ENCODE results near the gene LPCAT1. TPM values are rescaled to one million over a fixed set of nuclear protein-coding genes. Genes with fewer than 3 reads are reported as not detected.
"Not testable (repeated sequence)": the region's sequence is repeated elsewhere in the genome, so short reads cannot be mapped to it uniquely, and the experiment has no call there.

The LPCAT1 gene
- total and polyA plus RNA-seq, 2 of the 4 experiments (the other 2 are of a cell fraction), result 17.7 to 33.6 TPM

DNA sequence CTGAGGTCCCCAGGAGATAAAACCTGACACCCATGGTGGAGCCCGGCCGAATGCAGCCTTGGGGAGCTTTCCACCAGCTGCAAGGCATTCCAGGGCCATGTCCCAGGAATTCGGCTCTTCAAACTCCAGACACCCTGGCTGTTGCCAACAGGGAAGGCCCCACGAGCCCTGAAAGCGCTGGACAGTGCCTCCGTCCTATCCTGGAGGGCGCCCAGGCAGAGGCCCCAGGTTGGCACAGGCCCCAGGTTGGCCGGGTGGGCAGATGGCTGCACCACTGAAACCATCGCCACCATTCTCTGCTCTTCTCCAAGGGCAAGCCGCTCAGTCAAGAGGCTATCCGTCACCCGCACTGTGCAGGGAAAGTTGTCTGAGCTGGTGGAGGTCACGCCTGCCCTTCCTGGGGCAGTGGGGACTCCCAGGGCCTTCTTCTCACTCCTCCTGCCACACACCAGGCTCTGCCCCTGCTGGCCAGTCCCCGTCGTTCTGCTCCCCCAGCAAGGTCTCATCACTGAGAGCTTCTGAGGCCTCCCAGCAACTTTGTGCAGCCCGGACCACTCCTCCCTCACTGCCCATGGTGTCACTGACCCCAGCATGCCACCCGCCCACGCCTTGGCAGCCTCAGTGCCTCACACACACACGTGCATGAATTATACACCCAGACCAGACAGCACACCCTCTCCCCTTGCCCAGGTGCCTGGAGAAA, 99.7 kb downstream of the LPCAT1 start:
- H2BK120ac ChIP-seq (ENCODE audit: low read depth, low read length), result no peak overlapping the region
- H3K9me1 ChIP-seq (ENCODE audit: insufficient read depth, low read length), result no peaks in the 10 kb centered on the region
- H3K4ac ChIP-seq (ENCODE audit: low read depth, low read length), result no peak overlapping the region
- in situ Hi-C loops (cut with MboI; ENCODE audit: low sequenced_read_pairs) (no loop called here), dilution Hi-C loops (cut with HindIII; ENCODE audit: low sequenced_read_pairs, unreplicated experiment) (no loop called here), intact Hi-C loops (cut with micrococcal nuclease) (no loop called here)
- H2BK15ac ChIP-seq (ENCODE audit: low read depth, low read length), result no peak overlapping the region
- H3K36me3 ChIP-seq (ENCODE audit: control insufficient read depth, insufficient read depth, low read length), result no peaks in the 10 kb centered on the region
- no peak overlapping the region for H3K4me2 ChIP-seq (ENCODE audit: low read depth, low read length)
- no peak overlapping the region for H2BK5ac ChIP-seq (ENCODE audit: low read depth, low read length, poor library complexity, severe bottlenecking)
- no peak overlapping the region for H3K27ac ChIP-seq (ENCODE audit: insufficient read depth, low read length)
- CTCF ChIA-PET, result no interaction called here
- no peaks in the 10 kb centered on the region for H4K20me1 ChIP-seq (ENCODE audit: insufficient read depth, low read length)
- H3K18ac ChIP-seq (ENCODE audit: low read depth, low read length), result no peak overlapping the region
- H4K5ac ChIP-seq (ENCODE audit: low read depth, low read length), result no peak overlapping the region
- no peaks in the 10 kb centered on the region for H3K79me1 ChIP-seq (ENCODE audit: low read depth in 1 of 2, low read length in 2 of 2)
- ATAC-seq (ENCODE audit: low read depth) (no peak), DNase-seq (no peak)
- H4K8ac ChIP-seq (ENCODE audit: low read depth in 2 of 2, low read length in 2 of 2), result no peak overlapping the region
- no peak overlapping the region for H3K9ac ChIP-seq (ENCODE audit: low read depth, low read length)
- H3K9me3 ChIP-seq (ENCODE audit: control insufficient read depth, insufficient read depth, low read length), result peaks cover 11% of the 10 kb centered on the region
- no peak overlapping the region for H3K56ac ChIP-seq (ENCODE audit: extremely low read depth, insufficient read depth, low read length)
- H4K91ac ChIP-seq (ENCODE audit: insufficient read depth, low read depth, low read length), result no peak overlapping the region
- no peaks in the 10 kb centered on the region for H3K4me1 ChIP-seq (ENCODE audit: control insufficient read depth, insufficient read depth, low read length)
- H2AK9ac ChIP-seq (replicated peaks; ENCODE audit: low read depth, low read length, poor library complexity), result no peak overlapping the region
- no peak overlapping the region for H3K23ac ChIP-seq (ENCODE audit: low read depth, low read length)
- no peaks in the 10 kb centered on the region; the same call in 1 of the 2 replicates for H3K27me3 ChIP-seq (ENCODE audit: control insufficient read depth, insufficient read depth, low read length)
- no peak overlapping the region for H2AFZ ChIP-seq (replicated peaks; ENCODE audit: low read length, poor library complexity)
- 49% methylated on average over 10 of the region's 19 CpGs; no CpG with 5 or more reads in 1 of the 2 experiments for WGBS, 2 experiments (ENCODE audit: extremely low coverage in 2 of 2, insufficient read length in 1 of 2)
- no peak overlapping the region for H3K4me3 ChIP-seq (ENCODE audit: insufficient read depth, low read depth, low read length)
- TF ChIP-seq RFX5 (IDR thresholded peaks at IDR 0.05; ENCODE audit: low read depth, low read length) (no peak), MXI1 (IDR thresholded peaks at IDR 0.05; ENCODE audit: borderline replicate concordance, low read depth, low read length) (no peak), BHLHE40 (IDR thresholded peaks at IDR 0.05; ENCODE audit: low read depth, low read length) (no peak), NFE2L2 (IDR thresholded peaks at IDR 0.05; ENCODE audit: low read depth, low read length) (no peak), MAZ (IDR thresholded peaks at IDR 0.05; ENCODE audit: borderline replicate concordance, low read depth, low read length) (no peak), RCOR1 (IDR thresholded peaks at IDR 0.05; ENCODE audit: insufficient replicate concordance, low read length) (no peak), MAFK (IDR thresholded peaks at IDR 0.05; ENCODE audit: low read depth, low read length) (no peak)
- TF ChIP-seq, protein P1, sequence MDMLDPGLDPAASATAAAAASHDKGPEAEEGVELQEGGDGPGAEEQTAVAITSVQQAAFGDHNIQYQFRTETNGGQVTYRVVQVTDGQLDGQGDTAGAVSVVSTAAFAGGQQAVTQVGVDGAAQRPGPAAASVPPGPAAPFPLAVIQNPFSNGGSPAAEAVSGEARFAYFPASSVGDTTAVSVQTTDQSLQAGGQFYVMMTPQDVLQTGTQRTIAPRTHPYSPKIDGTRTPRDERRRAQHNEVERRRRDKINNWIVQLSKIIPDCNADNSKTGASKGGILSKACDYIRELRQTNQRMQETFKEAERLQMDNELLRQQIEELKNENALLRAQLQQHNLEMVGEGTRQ (IDR thresholded peaks at IDR 0.05; ENCODE audit: low read depth, low read length), result no peak
- BruUV-seq (replicated peaks), result no TSS peak
- POLR2A ChIA-PET (ENCODE audit: unreplicated experiment), result no interaction called here
- H3K14ac ChIP-seq (replicated peaks; ENCODE audit: low read depth, low read length), result no peak overlapping the region
- no peak overlapping the region for H2BK20ac ChIP-seq (ENCODE audit: low read depth, low read length)
- H2AK5ac ChIP-seq (ENCODE audit: low read depth, low read length), result no peak overlapping the region

DNA sequence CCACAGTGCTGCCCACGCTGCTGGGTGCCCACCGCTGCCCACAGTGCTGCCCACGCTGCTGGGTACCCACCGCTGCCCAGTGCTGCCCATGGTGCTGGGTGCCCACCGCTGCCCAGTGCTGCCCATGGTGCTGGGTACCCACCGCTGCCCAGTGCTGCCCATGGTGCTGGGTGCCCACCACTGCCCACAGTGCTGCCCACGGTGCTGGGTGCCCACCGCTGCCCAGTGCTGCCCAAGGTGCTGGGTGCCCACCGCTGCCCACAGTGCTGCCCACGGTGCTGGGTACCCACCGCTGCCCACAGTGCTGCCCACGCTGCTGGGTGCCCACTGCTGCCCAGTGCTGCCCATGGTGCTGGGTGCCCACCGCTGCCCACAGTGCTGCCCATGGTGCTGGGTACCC, 101.2 kb downstream of the LPCAT1 start:
- 65% methylated on average over 4 of the region's 13 CpGs; no CpG with 5 or more reads in 1 of the 2 experiments for WGBS, 2 experiments (ENCODE audit: extremely low coverage in 2 of 2, insufficient read length in 1 of 2)
- H3K14ac ChIP-seq (replicated peaks; ENCODE audit: low read depth, low read length); H3K4me1 ChIP-seq (ENCODE audit: control insufficient read depth, insufficient read depth, low read length); H2AFZ ChIP-seq (replicated peaks; ENCODE audit: low read length, poor library complexity); H4K20me1 ChIP-seq (ENCODE audit: insufficient read depth, low read length); H3K9ac ChIP-seq (ENCODE audit: low read depth, low read length); H4K5ac ChIP-seq (ENCODE audit: low read depth, low read length); DNase-seq; H2AK5ac ChIP-seq (ENCODE audit: low read depth, low read length); H2BK5ac ChIP-seq (ENCODE audit: low read depth, low read length, poor library complexity, severe bottlenecking); dilution Hi-C loops (cut with HindIII; ENCODE audit: low sequenced_read_pairs, unreplicated experiment); CTCF ChIA-PET; H3K36me3 ChIP-seq (ENCODE audit: control insufficient read depth, insufficient read depth, low read length); H2BK20ac ChIP-seq (ENCODE audit: low read depth, low read length); H4K91ac ChIP-seq (ENCODE audit: insufficient read depth, low read depth, low read length); H2BK15ac ChIP-seq (ENCODE audit: low read depth, low read length); H3K79me1 ChIP-seq (ENCODE audit: low read depth in 1 of 2, low read length in 2 of 2); H4K8ac ChIP-seq (ENCODE audit: low read depth in 2 of 2, low read length in 2 of 2); H3K23ac ChIP-seq (ENCODE audit: low read depth, low read length); H3K27ac ChIP-seq (ENCODE audit: insufficient read depth, low read length); H2BK120ac ChIP-seq (ENCODE audit: low read depth, low read length); H3K9me3 ChIP-seq (ENCODE audit: control insufficient read depth, insufficient read depth, low read length); H3K18ac ChIP-seq (ENCODE audit: low read depth, low read length); H3K56ac ChIP-seq (ENCODE audit: extremely low read depth, insufficient read depth, low read length); H3K27me3 ChIP-seq (ENCODE audit: control insufficient read depth, insufficient read depth, low read length); BruUV-seq (replicated peaks); H3K4me3 ChIP-seq (ENCODE audit: insufficient read depth, low read depth, low read length); in situ Hi-C loops (cut with MboI; ENCODE audit: low sequenced_read_pairs); ATAC-seq (ENCODE audit: low read depth); H3K4ac ChIP-seq (ENCODE audit: low read depth, low read length); H3K4me2 ChIP-seq (ENCODE audit: low read depth, low read length); intact Hi-C loops (cut with micrococcal nuclease); H2AK9ac ChIP-seq (replicated peaks; ENCODE audit: low read depth, low read length, poor library complexity); H3K9me1 ChIP-seq (ENCODE audit: insufficient read depth, low read length); POLR2A ChIA-PET (ENCODE audit: unreplicated experiment): not testable (repeated sequence)

Measured in IMR-90 (cell line).